MCF 10A (cell line): Measurements from ENCODE around the gene CYP4A11. TPM values are rescaled to one million over a fixed set of nuclear protein-coding genes. Genes with fewer than 3 reads are reported as not detected.
"Not testable (repeated sequence)": the region's sequence is repeated elsewhere in the genome, so short reads cannot be mapped to it uniquely, and the experiment has no call there.

Source experiments
- BruUV-seq: library from RNA; stranded (reverse); fragments of 400-500 nt; replicated peaks from 2 replicates; lab custom pipeline; 2021; lab: Mats Ljungman, UMichigan
- CTCF ChIA-PET: fragments of 300-600 bp; sonication (Branson Sonifier 250); formaldehyde crosslinking; extraction: SDS; loops from one replicate; lab custom pipeline; 2021; ENCODE audit warnings: antibody characterized with exemption, inconsistent platforms; lab: Yijun Ruan, JAX
- POLR2A ChIA-PET: fragments of 300-600, 350-650 bp; sonication (Branson Sonifier 250); formaldehyde crosslinking; extraction: SDS; loops from one replicate; lab custom pipeline; 2020; ENCODE audit warnings: antibody characterized with exemption, inconsistent platforms; lab: Yijun Ruan, JAX
- DNase-seq: peaks from one replicate; pipeline ENCODE4 v3.0.0-alpha.2; 2018; ENCODE audit not compliant: unreplicated experiment
- H3K27ac Mint-ChIP-seq: one replicate; pipeline ENCODE4 v1.8.0; 2022; ENCODE audit warnings: mild to moderate bottlenecking, low read depth, mixed read lengths; ENCODE audit not compliant: unreplicated experiment
- H3K27me3 Mint-ChIP-seq: one replicate; pipeline ENCODE4 v1.8.0; 2022; ENCODE audit warnings: mixed read lengths; ENCODE audit not compliant: insufficient read depth, unreplicated experiment
- H3K36me3 Mint-ChIP-seq: one replicate; pipeline ENCODE4 v1.8.0; 2022; ENCODE audit warnings: mild to moderate bottlenecking, moderate library complexity, mixed read lengths; ENCODE audit not compliant: insufficient read depth, unreplicated experiment
- H3K4me1 Mint-ChIP-seq: one replicate; pipeline ENCODE4 v1.8.0; 2022; ENCODE audit warnings: mixed read lengths; ENCODE audit not compliant: insufficient read depth, unreplicated experiment
- H3K4me3 Mint-ChIP-seq: one replicate; pipeline ENCODE4 v1.8.0; 2022; ENCODE audit warnings: mild to moderate bottlenecking, moderate library complexity, mixed read lengths; ENCODE audit not compliant: unreplicated experiment
- H3K9me3 Mint-ChIP-seq: one replicate; pipeline ENCODE4 v1.8.0; 2022; ENCODE audit warnings: mixed read lengths; ENCODE audit not compliant: unreplicated experiment
- CTCF ChIP-seq: fragments of 200-600 bp; IDR thresholded peaks from one replicate; pipeline ENCODE4 v1.8.0; 2022; ENCODE audit warnings: antibody characterized with exemption, mild to moderate bottlenecking; ENCODE audit not compliant: unreplicated experiment
- intact Hi-C: fragments of 100-400 bp; cut with micrococcal nuclease; formaldehyde crosslinking; loops from 2 replicates; pipeline ENCODE4 v1.14.1; 2022
- total RNA-seq: library from RNA; stranded (reverse); gene quantifications from 2 replicates; pipeline ENCODE4 v1.2.3, GENCODE V29; 2022

The CYP4A11 gene
- total RNA-seq, 1 experiment from 2014 or later: not detected

GRCh38 chr1:46960250-46960649 is 19.0 kb upstream of the CYP4A11 start:
- Mint-ChIP-seq H3K27ac (no peak overlapping the region), H3K36me3 (no peaks in the 10 kb centered on the region), H3K9me3 (no peaks in the 10 kb centered on the region), H3K4me1 (no peaks in the 10 kb centered on the region), H3K4me3 (no peak overlapping the region), H3K27me3 (no peaks in the 10 kb centered on the region)
- no peak for TF ChIP-seq CTCF
- BruUV-seq: no TSS peak
- intact Hi-C loops: no loop called here
- ChIA-PET CTCF (interaction anchor here (0.7 kb wide), 1 partner anchor 212 kb away, joined by 3 read pairs; no protein-coding TSS in a partner anchor), POLR2A (no interaction called here)
- no peak for DNase-seq

GRCh38 chr1:46955116-46955515 is 13.8 kb upstream of the CYP4A11 start:
- BruUV-seq, H3K4me3 Mint-ChIP-seq, H3K27ac Mint-ChIP-seq, CTCF ChIA-PET, H3K4me1 Mint-ChIP-seq, DNase-seq, intact Hi-C loops, POLR2A ChIA-PET, H3K27me3 Mint-ChIP-seq, H3K9me3 Mint-ChIP-seq, H3K36me3 Mint-ChIP-seq: not testable (repeated sequence)

GRCh38 chr1:46953847-46954246 is 12.6 kb upstream of the CYP4A11 start:
- H3K36me3 Mint-ChIP-seq, H3K27ac Mint-ChIP-seq, BruUV-seq, H3K9me3 Mint-ChIP-seq, H3K27me3 Mint-ChIP-seq, intact Hi-C loops, DNase-seq, H3K4me1 Mint-ChIP-seq, H3K4me3 Mint-ChIP-seq: not testable (repeated sequence)
- CTCF ChIA-PET: interaction anchor here (0.6 kb wide), 1 partner anchor 88 kb away, joined by 3 read pairs; no protein-coding TSS in a partner anchor
- POLR2A ChIA-PET: interaction anchor here (0.7 kb wide), 1 partner anchor 677 kb away, joined by 3 read pairs; no protein-coding TSS in a partner anchor

- CTCF ChIA-PET: interaction anchor here (0.6 kb wide), 1 partner anchor 233 kb away, joined by 3 read pairs; no protein-coding TSS in a partner anchor
- BruUV-seq, intact Hi-C loops, H3K9me3 Mint-ChIP-seq, H3K27ac Mint-ChIP-seq, DNase-seq, H3K4me3 Mint-ChIP-seq, H3K36me3 Mint-ChIP-seq, H3K27me3 Mint-ChIP-seq: not testable (repeated sequence)
- peaks cover 16% of the 10 kb centered on the region for H3K4me1 Mint-ChIP-seq
- POLR2A ChIA-PET: interaction anchor here (0.9 to 1.8 kb wide), 2 partner anchors 10 to 12 kb away, joined by 4 to 8 read pairs; no protein-coding TSS in a partner anchor
These were observed 8.1 kb upstream of the CYP4A11 start for GRCh38 chr1:46949417-46949666.

- BruUV-seq: no TSS peak
These were observed 7.5 kb upstream of the CYP4A11 start for GRCh38 chr1:46948629-46949416.

GRCh38 chr1:46947706-46948105 is 6.4 kb upstream of the CYP4A11 start:
- H3K27me3 Mint-ChIP-seq, H3K36me3 Mint-ChIP-seq, H3K9me3 Mint-ChIP-seq, intact Hi-C loops, BruUV-seq, H3K4me3 Mint-ChIP-seq: not testable (repeated sequence)
- Mint-ChIP-seq H3K4me1 (peaks cover 16% of the 10 kb centered on the region), H3K27ac (peak overlapping the region; percentile 54)
- peak; percentile 28 for DNase-seq
- ChIA-PET POLR2A (interaction anchor here (0.7 to 1.0 kb wide), 2 partner anchors 198 to 333 kb away, joined by 3 to 4 read pairs; no protein-coding TSS in a partner anchor), CTCF (interaction anchor here (1.2 to 1.4 kb wide), 2 partner anchors 9 to 44 kb away, joined by 3 to 4 read pairs; no protein-coding TSS in a partner anchor)

More at GRCh38 chr1:46948629-46949416, 7.5 kb upstream of the CYP4A11 start:
- Mint-ChIP-seq H3K9me3 (no peaks in the 10 kb centered on the region), H3K4me1 (peaks cover 16% of the 10 kb centered on the region), H3K27me3 (no peaks in the 10 kb centered on the region), H3K27ac (peak overlapping the region; percentile 73), H3K4me3 (peak overlapping the region; percentile 34), H3K36me3 (no peaks in the 10 kb centered on the region)
- ChIA-PET POLR2A (interaction anchor here (0.9 to 1.8 kb wide), 3 partner anchors 10 to 191 kb away, joined by 3 to 8 read pairs (median 4); no protein-coding TSS in a partner anchor), CTCF (interaction anchor here (0.6 to 1.2 kb wide), 5 partner anchors 10 to 292 kb away, joined by 3 to 4 read pairs (median 3); no protein-coding TSS in a partner anchor)
- DNase-seq: peak; percentile 78
- intact Hi-C loops: no loop called here
- no peak for TF ChIP-seq CTCF
